ENCODE data around the gene CDK9.

CDK9 gene

GRCh38 chr9:127783111-127784008 is 2.5 kb upstream of the CDK9 start:
- Histone ChIP-seq H2BK12ac (ENCODE audit: low read length) (no peak overlapping the region), H3K27me3 (ENCODE audit: control insufficient read depth in 3 of 3, insufficient read depth in 3 of 3, low read depth in 1 of 3, low read length in 3 of 3) (peaks cover 0 to 26% (median 0%) of the 10 kb centered on the region in 3 experiments), H3K4me2 (ENCODE audit: insufficient read depth, low read length, poor library complexity, severe bottlenecking) (no peak overlapping the region), H3K9me3 (replicated peaks in 1 of 2; ENCODE audit: control insufficient read depth in 2 of 2, insufficient read depth in 1 of 2, low read depth in 1 of 2, low read length in 2 of 2) (no peaks in the 10 kb centered on the region), H3K27ac (replicated peaks; ENCODE audit: low read length) (no peak overlapping the region), H3K79me1 (ENCODE audit: low read depth, low read length) (peaks cover 7% of the 10 kb centered on the region), H3K23ac (ENCODE audit: low read depth, low read length, poor library complexity) (no peak overlapping the region), H2BK5ac (ENCODE audit: low read length) (peak overlapping the region; percentile 8), H2BK120ac (ENCODE audit: low read depth, low read length) (no peak overlapping the region), H3K4ac (ENCODE audit: low read length) (no peak overlapping the region), H3K4me1 (ENCODE audit: control insufficient read depth in 2 of 2, insufficient read depth in 1 of 2, low read depth in 1 of 2, low read length in 2 of 2) (peaks cover 9 to 14% of the 10 kb centered on the region in 2 donors), H3K4me3 (ENCODE audit: low read length in 2 of 2) (no peak overlapping the region), H3K9ac (ENCODE audit: low read depth, low read length, poor library complexity) (peak overlapping the region; percentile 34), H2AFZ (ENCODE audit: low read length) (peak overlapping the region; percentile 26), H3K18ac (ENCODE audit: low read length) (no peak overlapping the region), H4K91ac (ENCODE audit: low read depth, low read length, poor library complexity) (no peak overlapping the region), H2BK15ac (ENCODE audit: low read length) (no peak overlapping the region), H4K8ac (ENCODE audit: low read depth, low read length) (no peak overlapping the region), H3K36me3 (replicated peaks in 1 of 2; ENCODE audit: control insufficient read depth in 2 of 2, insufficient read depth in 2 of 2, low read length in 2 of 2) (peaks cover 13 to 16% of the 10 kb centered on the region in 2 donors), H3K14ac (ENCODE audit: low read length) (no peak overlapping the region), H2AK5ac (ENCODE audit: low read depth, low read length) (no peak overlapping the region)
- DNase-seq (ENCODE audit: low spot score): no peak
- no CpG with 5 or more reads among the region's 20 CpGs for WGBS, 2 donors (ENCODE audit: extremely low coverage in 2 of 2, insufficient read length in 2 of 2, insufficient replicate concordance in 1 of 2)

GRCh38 chr9:127785023-127785932 is 556 bp upstream of the CDK9 start:
- peak overlapping the region; percentile 77 for H3K23ac ChIP-seq (ENCODE audit: low read depth, low read length, poor library complexity)
- no peak overlapping the region for H2BK12ac ChIP-seq (ENCODE audit: low read length)
- peak overlapping the region; percentile 98 for H3K18ac ChIP-seq (ENCODE audit: low read length)
- DNase-seq (ENCODE audit: low spot score): peak; percentile 90
- H3K14ac ChIP-seq (ENCODE audit: low read length): no peak overlapping the region
- H2BK5ac ChIP-seq (ENCODE audit: low read length): peak overlapping the region; percentile 88
- H3K9ac ChIP-seq (ENCODE audit: low read depth, low read length, poor library complexity): peak overlapping the region; percentile 83
- H3K4me2 ChIP-seq (ENCODE audit: insufficient read depth, low read length, poor library complexity, severe bottlenecking): peak overlapping the region; percentile 90
- peaks cover 31 to 35% of the 10 kb centered on the region in 2 donors for H3K36me3 ChIP-seq (replicated peaks in 1 of 2; ENCODE audit: control insufficient read depth in 2 of 2, insufficient read depth in 2 of 2, low read length in 2 of 2)
- H2AK5ac ChIP-seq (ENCODE audit: low read depth, low read length): peak overlapping the region; percentile 60
- peak overlapping the region; percentile 86 for H3K27ac ChIP-seq (replicated peaks; ENCODE audit: low read length)
- H4K8ac ChIP-seq (ENCODE audit: low read depth, low read length): no peak overlapping the region
- peak overlapping the region; percentile 98 for H2AFZ ChIP-seq (ENCODE audit: low read length)
- no peaks in the 10 kb centered on the region for H3K9me3 ChIP-seq (replicated peaks in 1 of 2; ENCODE audit: control insufficient read depth in 2 of 2, insufficient read depth in 1 of 2, low read depth in 1 of 2, low read length in 2 of 2)
- no peak overlapping the region for H3K4ac ChIP-seq (ENCODE audit: low read length)
- H3K79me1 ChIP-seq (ENCODE audit: low read depth, low read length): peaks cover 10% of the 10 kb centered on the region
- H3K4me1 ChIP-seq (ENCODE audit: control insufficient read depth in 2 of 2, insufficient read depth in 1 of 2, low read depth in 1 of 2, low read length in 2 of 2): peaks cover 7 to 8% of the 10 kb centered on the region in 2 donors
- peak overlapping the region; percentile 33 for H2BK15ac ChIP-seq (ENCODE audit: low read length)
- H3K4me3 ChIP-seq (ENCODE audit: low read length in 2 of 2): peak overlapping the region; percentile 91 to 92
- peaks cover 0 to 19% (median 0%) of the 10 kb centered on the region in 3 experiments for H3K27me3 ChIP-seq (ENCODE audit: control insufficient read depth in 3 of 3, insufficient read depth in 3 of 3, low read depth in 1 of 3, low read length in 3 of 3)
- H2BK120ac ChIP-seq (ENCODE audit: low read depth, low read length): no peak overlapping the region
- H4K91ac ChIP-seq (ENCODE audit: low read depth, low read length, poor library complexity): no peak overlapping the region
- WGBS, 2 donors (ENCODE audit: extremely low coverage in 2 of 2, insufficient read length in 2 of 2, insufficient replicate concordance in 1 of 2): no CpG with 5 or more reads among the region's 123 CpGs

DNA sequence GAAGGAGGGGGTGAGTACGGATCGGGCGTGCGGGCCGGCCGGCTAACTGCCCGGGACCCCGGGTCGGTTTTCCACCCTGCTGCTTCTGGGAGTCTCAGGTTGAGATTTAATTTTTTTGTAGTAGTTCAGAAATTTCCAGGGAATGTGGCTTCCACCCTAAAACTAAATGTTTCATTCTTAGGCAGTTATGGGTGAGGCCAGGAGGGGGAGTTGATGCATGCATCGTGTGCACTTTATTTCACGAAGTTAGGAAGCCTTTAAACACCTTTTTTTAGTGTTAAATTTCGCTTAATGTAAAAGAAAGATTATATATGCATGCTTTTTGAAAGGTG is 905 bp downstream of the CDK9 start:
- H2BK5ac ChIP-seq (ENCODE audit: low read length): peak overlapping the region; percentile 88
- no peak overlapping the region for H2BK120ac ChIP-seq (ENCODE audit: low read depth, low read length)
- H3K9ac ChIP-seq (ENCODE audit: low read depth, low read length, poor library complexity): peak overlapping the region; percentile 87
- no peak overlapping the region for H3K14ac ChIP-seq (ENCODE audit: low read length)
- no peak overlapping the region for H4K8ac ChIP-seq (ENCODE audit: low read depth, low read length)
- peaks cover 40 to 49% of the 10 kb centered on the region in 2 donors for H3K36me3 ChIP-seq (replicated peaks in 1 of 2; ENCODE audit: control insufficient read depth in 2 of 2, insufficient read depth in 2 of 2, low read length in 2 of 2)
- H3K23ac ChIP-seq (ENCODE audit: low read depth, low read length, poor library complexity): no peak overlapping the region
- H3K18ac ChIP-seq (ENCODE audit: low read length): no peak overlapping the region
- peak overlapping the region; percentile 92 to 95 for H3K4me3 ChIP-seq (ENCODE audit: low read length in 2 of 2)
- no peaks in the 10 kb centered on the region for H3K9me3 ChIP-seq (replicated peaks in 1 of 2; ENCODE audit: control insufficient read depth in 2 of 2, insufficient read depth in 1 of 2, low read depth in 1 of 2, low read length in 2 of 2)
- H3K4me1 ChIP-seq (ENCODE audit: control insufficient read depth in 2 of 2, insufficient read depth in 1 of 2, low read depth in 1 of 2, low read length in 2 of 2): peaks cover 3 to 8% of the 10 kb centered on the region in 2 donors
- H2BK12ac ChIP-seq (ENCODE audit: low read length): no peak overlapping the region
- H3K27me3 ChIP-seq (ENCODE audit: control insufficient read depth in 3 of 3, insufficient read depth in 3 of 3, low read depth in 1 of 3, low read length in 3 of 3): peaks cover 0 to 13% (median 0%) of the 10 kb centered on the region in 3 experiments
- no CpG with 5 or more reads among the region's 12 CpGs for whole genome bisulfite sequencing, 2 donors (ENCODE audit: extremely low coverage in 2 of 2, insufficient read length in 2 of 2, insufficient replicate concordance in 1 of 2)
- peaks cover 10% of the 10 kb centered on the region for H3K79me1 ChIP-seq (ENCODE audit: low read depth, low read length)
- peak overlapping the region; percentile 77 for H3K27ac ChIP-seq (replicated peaks; ENCODE audit: low read length)
- peak overlapping the region; percentile 82 for H3K4me2 ChIP-seq (ENCODE audit: insufficient read depth, low read length, poor library complexity, severe bottlenecking)
- H2AFZ ChIP-seq (ENCODE audit: low read length): peak overlapping the region; percentile 89
- no peak overlapping the region for H3K4ac ChIP-seq (ENCODE audit: low read length)
- H4K91ac ChIP-seq (ENCODE audit: low read depth, low read length, poor library complexity): no peak overlapping the region
- DNase-seq (ENCODE audit: low spot score): no peak
- H2BK15ac ChIP-seq (ENCODE audit: low read length): no peak overlapping the region
- H2AK5ac ChIP-seq (ENCODE audit: low read depth, low read length): no peak overlapping the region
